ENCODE results near the gene MPRIP. TPM values are rescaled to one million over a fixed set of nuclear protein-coding genes. Genes with fewer than 3 reads are reported as not detected.

MPRIP gene
- polyA plus RNA-seq, 1 donor from 2014 or later: 47.3 TPM

GRCh38 chr17:17207998-17208397 lies 165.7 kb downstream of the MPRIP start:
- no peaks in the 10 kb centered on the region for H3F3A ChIP-seq (ENCODE audit: insufficient read depth, low read length, poor library complexity, severe bottlenecking)
- no peak overlapping the region for H3K4me3 ChIP-seq (ENCODE audit: low read length)
- no peak for TF ChIP-seq POLR2AphosphoS5 (IDR thresholded peaks at IDR 0.05)
- H3K27me3 ChIP-seq (ENCODE audit: insufficient read depth, low read depth, low read length): no peaks in the 10 kb centered on the region
- H4K20me1 ChIP-seq (ENCODE audit: insufficient read depth): no peaks in the 10 kb centered on the region
- H2AFZ ChIP-seq (ENCODE audit: low read depth, low read length): no peak overlapping the region
- no peaks in the 10 kb centered on the region for H3K36me3 ChIP-seq (ENCODE audit: insufficient read depth, low read length)
- no peak overlapping the region for H3K9ac ChIP-seq (ENCODE audit: low read length)
- no peaks in the 10 kb centered on the region for H3K9me2 ChIP-seq (ENCODE audit: insufficient read depth, low read length)
- H3K4me2 ChIP-seq (ENCODE audit: low read length): no peak overlapping the region
- no peak overlapping the region for H3K27ac ChIP-seq (ENCODE audit: low read length)
- H3K9me3 ChIP-seq (ENCODE audit: low read length): no peaks in the 10 kb centered on the region
- H3K79me2 ChIP-seq (replicated peaks; ENCODE audit: insufficient read depth, low read length): no peaks in the 10 kb centered on the region

- Histone ChIP-seq H3K9ac (ENCODE audit: low read length) (no peak overlapping the region), H3F3A (ENCODE audit: insufficient read depth, low read length, poor library complexity, severe bottlenecking) (no peaks in the 10 kb centered on the region), H3K9me2 (ENCODE audit: insufficient read depth, low read length) (no peaks in the 10 kb centered on the region), H3K27me3 (ENCODE audit: insufficient read depth, low read depth, low read length) (no peaks in the 10 kb centered on the region), H3K9me3 (ENCODE audit: low read length) (no peaks in the 10 kb centered on the region), H3K4me2 (ENCODE audit: low read length) (no peak overlapping the region), H4K20me1 (ENCODE audit: insufficient read depth) (no peaks in the 10 kb centered on the region), H2AFZ (ENCODE audit: low read depth, low read length) (no peak overlapping the region), H3K79me2 (replicated peaks; ENCODE audit: insufficient read depth, low read length) (no peaks in the 10 kb centered on the region), H3K4me3 (ENCODE audit: low read length) (no peak overlapping the region), H3K36me3 (ENCODE audit: insufficient read depth, low read length) (no peaks in the 10 kb centered on the region), H3K27ac (ENCODE audit: low read length) (no peak overlapping the region)
- TF ChIP-seq SMC3 (conservative IDR thresholded peaks at IDR 0.05; ENCODE audit: poor library complexity) (no peak), MXI1 (conservative IDR thresholded peaks at IDR 0.05; ENCODE audit: poor library complexity, severe bottlenecking) (no peak), EP300 (conservative IDR thresholded peaks at IDR 0.05; ENCODE audit: poor library complexity, severe bottlenecking) (no peak), TAF1 (IDR thresholded peaks at IDR 0.05; ENCODE audit: low read depth) (no peak)
These were observed 171.5 kb downstream of the MPRIP start for GRCh38 chr17:17213775-17214174.

- Histone ChIP-seq H3K9ac (ENCODE audit: low read length) (no peak overlapping the region), H4K20me1 (ENCODE audit: insufficient read depth) (no peaks in the 10 kb centered on the region), H3F3A (ENCODE audit: insufficient read depth, low read length, poor library complexity, severe bottlenecking) (no peaks in the 10 kb centered on the region), H3K9me2 (ENCODE audit: insufficient read depth, low read length) (no peaks in the 10 kb centered on the region), H2AFZ (ENCODE audit: low read depth, low read length) (no peak overlapping the region), H3K4me2 (ENCODE audit: low read length) (no peak overlapping the region), H3K4me3 (ENCODE audit: low read length) (no peak overlapping the region), H3K27me3 (ENCODE audit: insufficient read depth, low read depth, low read length) (no peaks in the 10 kb centered on the region), H3K36me3 (ENCODE audit: insufficient read depth, low read length) (no peaks in the 10 kb centered on the region), H3K9me3 (ENCODE audit: low read length) (no peaks in the 10 kb centered on the region), H3K79me2 (replicated peaks; ENCODE audit: insufficient read depth, low read length) (no peaks in the 10 kb centered on the region), H3K27ac (ENCODE audit: low read length) (no peak overlapping the region)
- no peak for TF ChIP-seq MXI1 (conservative IDR thresholded peaks at IDR 0.05; ENCODE audit: poor library complexity, severe bottlenecking)
These were observed 172.6 kb downstream of the MPRIP start for GRCh38 chr17:17214646-17215436.

GRCh38 chr17:17215575-17215974 lies 173.3 kb downstream of the MPRIP start:
- Histone ChIP-seq H3K36me3 (ENCODE audit: insufficient read depth, low read length) (no peaks in the 10 kb centered on the region), H2AFZ (ENCODE audit: low read depth, low read length) (no peak overlapping the region), H3K9me3 (ENCODE audit: low read length) (no peaks in the 10 kb centered on the region), H3K4me2 (ENCODE audit: low read length) (no peak overlapping the region), H3F3A (ENCODE audit: insufficient read depth, low read length, poor library complexity, severe bottlenecking) (no peaks in the 10 kb centered on the region), H3K27ac (ENCODE audit: low read length) (no peak overlapping the region), H3K9ac (ENCODE audit: low read length) (no peak overlapping the region), H3K79me2 (replicated peaks; ENCODE audit: insufficient read depth, low read length) (no peaks in the 10 kb centered on the region), H4K20me1 (ENCODE audit: insufficient read depth) (no peaks in the 10 kb centered on the region), H3K9me2 (ENCODE audit: insufficient read depth, low read length) (no peaks in the 10 kb centered on the region), H3K4me3 (ENCODE audit: low read length) (no peak overlapping the region), H3K27me3 (ENCODE audit: insufficient read depth, low read depth, low read length) (no peaks in the 10 kb centered on the region)
- no peak for TF ChIP-seq MXI1 (conservative IDR thresholded peaks at IDR 0.05; ENCODE audit: poor library complexity, severe bottlenecking)
- no peak for TF ChIP-seq EP300 (conservative IDR thresholded peaks at IDR 0.05; ENCODE audit: poor library complexity, severe bottlenecking)
